H4 (cell line): ENCODE results near the gene MCM5. TPM values are rescaled to one million over a fixed set of nuclear protein-coding genes. Genes with fewer than 3 reads are reported as not detected.
A peak's percentile ranks its signal among the peaks of the same experiment; 100 is the strongest.
"Not testable (repeated sequence)": the region's sequence is repeated elsewhere in the genome, so short reads cannot be mapped to it uniquely, and the experiment has no call there.

Source experiments
- DNase-seq: peaks from one replicate; pipeline ENCODE4 v3.0.0-alpha.2; 2015; ENCODE audit warnings: low spot score
- total RNA-seq: library from RNA; depleted of rRNA; stranded (reverse); fragments of >200 nt; shearing (Covaris generic); gene quantifications from 2 replicates; pipeline ENCODE4 v1.2.3, GENCODE V29; 2014

MCM5 gene
- total RNA-seq, 1 experiment from 2014 or later, result 51.4 TPM

DNA sequence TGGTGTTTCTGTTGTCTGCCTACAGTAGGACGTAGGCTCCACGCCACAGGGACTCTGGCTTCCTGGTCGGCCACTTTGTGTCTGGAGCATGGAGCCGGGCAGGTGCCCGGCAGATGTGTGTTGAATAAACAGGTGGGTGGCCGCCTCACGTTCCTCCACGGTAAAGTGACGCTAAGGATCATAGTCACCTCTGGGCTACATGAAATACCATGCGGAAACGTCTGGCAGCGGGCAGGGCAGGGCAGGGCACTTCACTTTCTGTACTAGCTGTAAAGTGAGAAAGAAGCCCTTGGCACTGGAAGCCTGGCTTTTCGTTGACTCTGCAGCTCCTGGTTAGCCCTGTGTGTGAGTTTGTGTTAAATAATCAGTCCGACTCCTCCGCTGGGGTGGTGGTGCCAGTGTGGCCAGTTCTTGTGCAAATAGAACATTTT, 52.4 kb downstream of the MCM5 start:
- no peak for DNase-seq

GRCh38 chr22:35452810-35453743, 53.1 kb downstream of the MCM5 start:
- no peak for DNase-seq

- no peak for DNase-seq
Observed at GRCh38 chr22:35454416-35455054, 54.6 kb downstream of the MCM5 start.

DNA sequence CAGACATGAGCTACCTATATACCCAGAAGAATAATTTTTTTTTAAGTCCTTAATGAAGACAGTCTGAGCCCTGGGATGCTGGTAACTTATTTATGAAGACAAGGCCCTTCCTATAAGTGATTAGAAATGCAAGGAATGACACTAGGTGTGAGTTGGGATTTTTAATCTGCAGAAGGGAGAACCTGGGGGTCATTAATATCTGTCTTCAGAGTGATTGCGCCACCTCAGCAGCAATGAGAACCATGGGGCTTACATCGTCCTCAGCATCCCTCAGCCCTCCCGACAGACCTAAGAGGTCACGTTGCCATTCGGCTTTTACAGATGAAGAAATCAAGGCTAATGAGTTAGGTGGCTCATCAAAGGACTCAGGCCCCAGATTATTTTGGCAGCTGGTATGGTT, 55.6 kb downstream of the MCM5 start:
- DNase-seq, result no peak

- DNase-seq, result no peak
Observed at GRCh38 chr22:35456757-35457156, 56.8 kb downstream of the MCM5 start.

DNA sequence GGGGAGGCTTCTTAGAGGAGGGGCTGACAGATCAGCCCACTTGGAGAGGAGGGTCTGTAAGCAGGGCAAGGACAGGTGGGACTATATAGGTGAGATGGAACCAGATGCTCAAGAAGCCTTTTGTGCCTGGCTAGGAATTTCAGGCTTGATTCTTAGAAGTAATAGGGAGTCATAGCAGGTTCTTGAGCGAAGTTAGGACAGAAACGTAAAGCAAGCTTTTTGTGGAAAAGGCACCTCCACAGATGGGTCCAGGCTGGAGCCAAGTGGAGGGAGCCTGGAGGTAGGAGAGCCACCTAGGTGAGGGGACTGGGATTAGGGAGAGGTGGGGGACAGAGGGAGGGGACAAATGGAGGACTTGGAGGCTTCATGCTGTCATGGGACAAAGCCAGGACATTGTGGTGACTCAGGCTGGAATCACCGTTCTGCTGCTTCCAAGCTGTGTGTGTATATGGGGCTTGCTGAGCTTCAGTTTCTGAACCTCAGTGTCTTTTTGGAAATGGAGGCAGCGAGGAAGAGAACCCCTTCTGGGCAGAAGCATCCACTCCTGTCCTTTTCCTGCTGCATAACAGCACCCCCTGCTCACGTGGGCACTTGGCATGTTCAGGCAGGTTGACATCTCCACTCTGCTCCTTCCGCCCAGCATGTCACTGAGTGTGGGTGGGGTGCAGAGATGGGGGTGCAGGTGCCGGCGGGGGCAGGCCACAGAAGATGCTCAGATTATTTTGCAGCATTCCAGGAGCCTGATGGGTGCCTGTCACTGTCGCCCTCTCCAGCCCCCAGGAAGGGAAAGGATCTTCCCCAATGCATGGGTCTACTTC, 58.0 kb downstream of the MCM5 start:
- DNase-seq, result no peak

DNA sequence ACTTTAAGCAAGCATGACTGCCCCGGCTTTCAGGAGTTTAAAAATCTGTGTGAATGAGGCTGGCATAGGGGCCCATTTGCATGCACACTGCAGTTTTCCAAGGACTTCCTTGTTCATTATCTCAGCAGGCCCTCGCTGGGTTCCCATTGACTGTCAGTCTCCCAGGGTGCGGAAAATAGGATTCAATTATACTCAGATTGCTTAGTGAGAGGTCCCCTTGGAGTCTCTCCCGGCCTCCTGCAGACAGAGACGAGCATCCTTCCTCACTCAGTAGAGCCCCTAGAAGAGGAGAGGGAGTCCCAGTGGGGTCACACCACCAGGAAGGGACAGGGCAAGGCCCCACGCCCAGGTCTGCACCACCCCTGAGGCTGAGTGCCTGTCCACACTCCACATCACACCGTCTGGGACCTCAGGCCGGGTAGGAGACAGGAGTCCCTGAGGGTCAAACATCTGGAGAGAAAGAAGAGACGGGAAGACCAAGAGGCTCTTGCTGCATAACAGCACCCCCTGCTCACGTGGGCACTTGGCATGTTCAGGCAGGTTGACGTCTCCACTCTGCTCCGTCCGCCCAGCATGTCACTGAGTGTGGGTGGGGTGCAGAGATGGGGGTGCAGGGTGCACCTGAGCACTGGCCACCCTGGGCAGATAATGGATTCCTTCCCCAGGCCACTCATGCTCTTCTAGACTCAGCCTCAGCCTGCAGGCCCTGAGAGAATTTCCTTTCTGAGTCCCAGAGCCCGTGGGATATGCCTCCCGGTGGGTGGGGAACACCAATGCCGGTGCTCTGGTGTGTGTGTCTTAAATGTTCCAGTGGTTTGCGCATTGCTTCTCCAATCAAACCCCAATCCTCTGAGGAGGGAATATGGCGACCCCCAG, 58.8 kb downstream of the MCM5 start:
- DNase-seq, result no peak

DNA sequence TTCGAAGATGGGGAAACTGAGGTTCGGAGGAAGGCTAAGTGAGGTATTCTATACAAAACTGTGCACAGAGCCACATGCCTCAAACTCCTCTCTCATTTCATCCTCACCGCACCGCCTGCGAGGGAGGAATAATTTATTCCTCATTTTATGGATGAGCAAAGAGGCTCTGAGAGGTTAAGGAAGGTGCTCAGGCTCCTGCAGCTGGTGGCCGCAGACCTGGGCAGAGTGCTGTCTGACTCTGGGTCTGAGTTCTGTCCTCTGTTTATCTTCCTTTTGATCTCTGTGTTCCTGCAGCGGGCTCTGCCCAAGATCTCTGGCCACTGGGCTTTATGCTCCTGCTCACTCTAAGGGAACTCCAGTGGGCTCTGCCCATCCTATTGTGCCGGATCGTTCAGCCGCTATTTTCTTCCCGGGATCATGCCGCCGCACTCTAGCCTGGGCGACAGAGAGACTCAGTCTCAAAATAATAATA, 59.5 kb downstream of the MCM5 start:
- no peak for DNase-seq

DNA sequence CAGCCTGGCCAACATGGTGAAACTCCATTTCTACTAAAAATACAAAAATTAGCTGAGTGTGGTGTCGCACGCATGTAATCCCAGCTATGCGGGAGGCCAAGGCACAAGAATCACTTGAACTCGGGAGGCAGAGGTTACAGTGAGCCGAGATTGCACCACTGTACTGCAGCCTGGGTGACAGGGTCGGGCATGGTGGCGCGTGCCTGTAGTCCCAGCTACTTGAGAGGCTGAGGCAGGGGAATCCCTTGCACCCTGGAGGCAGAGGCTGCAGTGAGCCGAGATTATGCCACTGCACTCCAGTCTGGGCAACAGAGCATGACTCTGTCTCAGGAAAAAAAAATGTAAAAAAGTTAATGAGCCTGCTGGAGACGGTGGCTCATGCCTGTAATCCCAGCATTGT, 60.0 kb downstream of the MCM5 start:
- not testable (repeated sequence) for DNase-seq

DNA sequence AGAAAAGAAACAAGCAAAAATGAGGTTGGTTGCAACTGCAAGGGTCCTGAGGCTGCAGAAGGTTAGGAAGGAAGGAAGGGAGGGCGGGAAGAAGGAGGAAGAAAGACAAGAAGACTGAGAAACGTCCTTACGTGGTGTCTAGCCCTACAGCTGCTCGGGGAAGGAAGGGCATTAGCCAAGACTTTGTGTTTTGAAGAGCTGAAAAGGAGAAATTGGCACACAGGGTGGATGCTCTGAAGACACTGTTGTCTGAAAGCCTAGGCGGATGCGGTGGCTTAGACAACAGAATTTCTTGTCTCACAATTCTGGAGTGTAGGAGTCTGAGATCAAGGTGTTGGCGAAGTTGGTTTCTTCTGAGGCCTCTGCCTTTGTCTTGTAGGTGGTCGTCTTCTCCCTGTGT, 60.7 kb downstream of the MCM5 start:
- no peak for DNase-seq

DNA sequence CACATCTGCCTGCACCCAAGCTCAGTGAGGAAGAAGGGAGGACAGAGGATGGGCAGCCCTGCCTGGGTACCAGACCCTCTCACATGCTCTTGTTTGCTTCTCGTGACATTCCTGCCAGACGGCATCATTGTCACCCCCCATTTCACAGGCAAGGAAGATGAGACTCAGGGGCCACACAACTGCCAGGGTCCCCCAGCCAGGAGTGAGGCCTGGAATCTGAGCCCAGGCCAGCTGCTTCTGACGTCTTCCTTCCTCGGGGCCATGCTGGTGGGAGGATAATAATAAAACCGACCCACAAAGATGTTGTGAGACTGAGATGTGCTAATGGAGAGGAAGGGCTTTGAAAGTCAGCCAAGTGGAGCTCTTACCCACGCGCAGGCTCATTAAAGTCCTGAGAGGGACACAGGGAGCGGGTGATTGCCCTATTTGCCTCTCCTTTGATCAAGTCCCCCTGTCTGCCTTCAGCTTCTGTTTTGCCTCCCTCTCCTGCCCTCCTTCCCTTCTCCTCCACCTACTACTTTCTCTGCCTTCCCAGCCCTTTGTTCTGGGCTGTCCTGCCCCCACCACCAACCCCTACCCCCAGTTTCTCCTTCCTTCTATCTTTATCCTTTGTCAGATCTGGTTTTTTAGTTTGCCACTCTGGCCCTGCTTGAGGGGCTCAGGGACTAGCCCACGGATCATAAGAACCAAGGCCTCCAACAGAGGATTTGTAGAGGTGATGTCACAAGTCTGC, 62.7 kb downstream of the MCM5 start:
- no peak for DNase-seq

- DNase-seq, result no peak
Observed at GRCh38 chr22:35463231-35463933, 63.4 kb downstream of the MCM5 start.

- DNase-seq, result no peak
Observed at GRCh38 chr22:35464399-35464798, 64.5 kb downstream of the MCM5 start.

DNA sequence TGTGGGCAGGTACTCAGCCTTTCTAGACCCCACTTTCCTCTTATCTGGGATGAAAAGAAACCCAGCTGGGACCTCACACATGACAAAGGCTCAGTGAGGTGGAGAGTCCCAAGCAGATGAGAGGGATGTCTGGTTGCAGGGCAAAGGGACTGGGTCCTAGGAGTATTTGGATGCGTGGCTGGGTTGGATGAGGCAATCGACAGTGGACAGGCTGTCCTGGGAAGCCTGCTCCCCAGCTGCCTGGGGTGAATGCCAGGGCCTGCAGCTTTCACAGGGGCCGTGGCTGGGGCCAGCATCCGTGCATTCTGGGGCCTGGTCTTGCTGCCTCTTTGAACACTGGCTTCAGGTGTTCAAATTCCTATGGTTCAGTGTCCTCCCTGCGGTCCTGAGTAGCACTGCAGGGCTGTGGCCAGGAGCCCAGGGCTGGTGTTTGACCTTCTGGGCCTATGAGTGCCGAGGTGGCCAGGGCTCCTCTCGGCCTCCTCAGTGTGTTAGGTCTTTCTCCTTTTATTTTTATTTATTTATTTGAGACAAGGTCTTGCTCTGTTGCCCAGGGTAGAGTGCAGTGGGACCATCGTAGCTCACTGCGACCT, 65.3 kb downstream of the MCM5 start:
- DNase-seq, result no peak

DNA sequence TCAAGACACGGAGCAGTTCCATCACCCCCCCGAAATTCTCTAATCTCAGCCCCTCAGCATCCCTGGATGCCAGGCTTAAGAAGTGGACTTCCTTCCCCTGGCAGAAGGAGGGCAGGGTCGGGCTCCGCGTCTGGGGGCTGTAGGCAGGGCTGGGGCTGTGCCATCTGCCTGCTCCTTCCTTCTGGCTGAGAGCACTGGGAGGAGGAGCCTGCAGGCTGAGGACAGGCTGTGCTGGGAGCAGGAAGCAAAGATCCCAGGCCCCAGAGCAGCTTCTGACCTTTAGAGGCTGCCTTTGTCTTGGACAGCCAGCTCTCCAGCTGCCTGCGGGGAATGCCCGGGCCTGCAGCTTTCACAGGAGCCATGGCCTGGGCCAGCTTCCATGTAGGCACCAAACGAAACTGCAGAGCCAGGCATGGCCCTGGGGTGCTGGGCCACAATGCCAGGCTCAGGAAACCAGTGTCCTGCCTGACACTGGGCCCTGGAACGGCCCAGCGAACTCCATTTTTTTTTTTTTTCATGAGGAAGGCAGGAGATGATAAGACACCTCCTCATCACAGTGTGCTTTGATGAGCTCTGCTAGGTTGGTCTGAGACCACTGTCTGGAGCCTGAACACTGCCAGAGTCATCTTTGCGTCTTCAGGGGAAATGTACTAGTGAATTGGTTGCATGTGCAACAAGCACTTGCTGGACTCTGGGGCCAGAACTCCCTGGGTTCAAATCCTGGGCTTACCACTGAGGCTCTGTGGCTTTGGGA, 67.9 kb downstream of the MCM5 start:
- DNase-seq, result no peak

- peak; percentile 34 for DNase-seq
Observed at GRCh38 chr22:35470903-35471321, 71.0 kb downstream of the MCM5 start.

- DNase-seq, result not testable (repeated sequence)
Observed at GRCh38 chr22:35471566-35471965, 71.6 kb downstream of the MCM5 start.

DNA sequence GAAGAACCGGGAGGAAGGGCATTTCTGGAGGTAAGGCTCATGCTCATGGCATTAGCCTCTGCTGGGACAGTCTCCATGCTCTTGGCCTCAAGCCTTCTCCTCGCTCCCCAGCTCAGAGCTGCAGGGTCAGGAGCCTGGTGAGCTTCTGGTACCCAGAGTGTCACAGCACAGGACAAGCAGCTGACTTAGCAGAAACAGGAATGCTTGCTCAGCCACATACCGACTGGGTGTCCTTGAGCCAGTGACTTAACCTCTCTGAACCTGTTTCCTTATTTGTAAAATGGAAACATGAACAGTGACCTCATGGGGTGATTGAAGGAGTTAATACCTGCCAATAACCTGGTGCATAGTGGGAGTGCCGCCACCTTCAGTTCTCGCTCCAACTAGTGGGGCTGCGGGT, 72.5 kb downstream of the MCM5 start:
- DNase-seq, result no peak

GRCh38 chr22:35473971-35474370, 74.0 kb downstream of the MCM5 start:
- no peak for DNase-seq
